GM18951 (cell line): ENCODE results near the gene BIRC3.

Experiments
- POLR2A ChIP-seq: IDR thresholded peaks from 4 replicates; pipeline ENCODE4 v1.6.1; 2011; ENCODE audit warnings: mild to moderate bottlenecking; ENCODE audit not compliant: insufficient read length, insufficient read depth; ENCODE audit errors: extremely low read depth
- in situ Hi-C: fragments of 300-500 bp; cut with MboI; formaldehyde crosslinking; loops from one replicate; pipeline ENCODE4 v1.12.0; 2022; ENCODE audit warnings: low sequenced_read_pairs, mixed read lengths, inconsistent platforms; ENCODE audit not compliant: unreplicated experiment

The BIRC3 gene

DNA sequence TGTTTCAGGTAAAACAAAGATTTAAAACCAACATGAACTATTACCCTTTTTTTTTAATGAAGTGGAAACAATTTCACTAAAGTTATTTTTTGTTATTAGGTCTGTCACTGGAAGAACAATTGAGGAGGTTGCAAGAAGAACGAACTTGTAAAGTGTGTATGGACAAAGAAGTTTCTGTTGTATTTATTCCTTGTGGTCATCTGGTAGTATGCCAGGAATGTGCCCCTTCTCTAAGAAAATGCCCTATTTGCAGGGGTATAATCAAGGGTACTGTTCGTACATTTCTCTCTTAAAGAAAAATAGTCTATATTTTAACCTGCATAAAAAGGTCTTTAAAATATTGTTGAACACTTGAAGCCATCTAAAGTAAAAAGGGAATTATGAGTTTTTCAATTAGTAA is 60.6 kb downstream of the BIRC3 start:
- no peak for TF ChIP-seq POLR2A
- in situ Hi-C loops, result no loop called here

DNA sequence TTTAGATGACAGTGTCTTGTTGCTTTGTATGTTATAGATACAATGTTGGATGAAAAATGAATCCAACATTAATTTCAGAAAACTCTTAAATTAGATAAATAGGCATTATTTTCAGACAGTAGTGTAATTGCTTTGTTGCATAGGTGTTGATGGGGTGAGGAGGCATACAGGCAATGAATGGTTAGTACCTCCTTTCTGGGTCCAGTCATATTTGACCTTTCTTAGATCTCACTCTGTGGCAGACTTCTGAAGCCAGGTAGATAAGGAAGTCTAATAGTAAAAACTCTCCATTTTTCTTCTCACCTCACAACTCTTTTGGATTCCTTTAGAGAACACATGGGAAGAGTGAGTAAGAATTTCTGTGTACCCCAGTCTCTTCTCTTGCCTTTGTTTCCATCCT is 61.5 kb downstream of the BIRC3 start:
- TF ChIP-seq POLR2A, result no peak
- in situ Hi-C loops, result no loop called here

DNA sequence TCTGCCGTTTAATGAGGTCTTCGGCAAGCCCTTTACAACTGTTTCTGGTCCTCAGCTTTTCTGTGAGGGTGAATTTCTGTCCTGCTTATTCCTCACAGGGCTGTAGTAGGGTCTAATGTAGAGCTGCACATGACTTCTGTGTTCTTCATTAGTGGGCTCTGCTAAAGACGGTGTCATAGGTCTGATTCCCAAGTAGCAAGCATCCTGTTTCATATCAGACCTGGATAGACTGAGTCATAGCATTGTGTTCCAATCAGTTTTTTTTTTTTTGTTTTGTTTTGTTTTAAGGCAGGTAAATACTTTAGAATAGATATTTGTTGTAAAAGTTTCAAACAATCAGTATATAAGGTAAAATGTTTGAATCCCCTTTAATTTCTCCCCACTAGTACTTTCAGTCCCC is 65.1 kb downstream of the BIRC3 start:
- in situ Hi-C loops, result no loop called here
- TF ChIP-seq POLR2A, result no peak

DNA sequence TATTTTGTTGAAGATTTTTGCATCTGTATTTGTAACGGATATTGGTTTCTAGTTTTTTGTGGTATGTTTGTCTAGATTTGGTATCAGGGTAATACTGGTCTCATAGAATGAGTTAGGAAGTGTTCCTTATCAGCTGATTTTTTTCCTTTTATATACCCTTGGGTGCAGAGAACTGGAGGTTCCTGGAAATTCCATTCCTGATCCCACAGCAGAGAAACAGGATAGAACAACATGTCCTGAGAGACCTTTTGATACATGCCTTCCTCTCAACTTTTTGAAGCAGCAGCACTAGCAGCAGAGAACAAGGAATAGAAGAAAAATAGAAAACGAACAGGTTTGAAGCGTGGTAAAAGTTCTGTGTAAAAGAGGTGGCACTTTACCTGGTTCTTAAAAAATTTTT is 66.6 kb downstream of the BIRC3 start:
- in situ Hi-C loops, result no loop called here
- TF ChIP-seq POLR2A, result no peak

DNA sequence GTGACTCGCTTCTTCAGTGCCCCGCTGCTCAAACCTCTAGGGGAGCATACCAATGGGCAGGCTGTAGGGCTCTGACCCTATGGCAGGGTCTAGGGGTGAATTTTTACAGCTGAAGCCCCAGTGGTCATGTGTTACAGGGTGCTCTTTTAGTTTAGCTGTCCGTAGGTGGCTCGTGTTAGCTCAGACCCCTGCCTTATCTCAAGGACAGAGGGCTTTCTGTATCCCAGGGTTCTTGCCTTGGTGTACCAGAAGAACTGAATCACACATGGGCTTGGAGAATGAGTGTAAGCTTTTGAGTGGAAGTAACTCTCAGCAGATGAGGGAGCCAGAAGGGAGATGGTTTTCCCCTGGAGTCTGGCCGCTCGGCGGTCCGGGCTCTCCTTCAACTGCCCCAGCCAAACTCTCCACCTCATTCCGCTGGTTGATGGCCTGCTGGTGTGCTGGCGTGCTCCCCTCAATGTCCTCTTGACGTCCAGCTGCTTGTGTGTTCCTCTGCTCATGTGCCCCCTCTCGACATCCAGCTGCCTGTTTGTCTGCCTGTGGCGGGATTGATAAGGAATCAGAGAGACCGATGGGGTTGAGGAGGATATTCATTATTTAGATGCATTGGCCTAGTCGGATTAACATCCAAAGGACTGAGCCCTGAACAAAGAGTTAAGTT is 67.3 kb downstream of the BIRC3 start:
- no peak for TF ChIP-seq POLR2A

DNA sequence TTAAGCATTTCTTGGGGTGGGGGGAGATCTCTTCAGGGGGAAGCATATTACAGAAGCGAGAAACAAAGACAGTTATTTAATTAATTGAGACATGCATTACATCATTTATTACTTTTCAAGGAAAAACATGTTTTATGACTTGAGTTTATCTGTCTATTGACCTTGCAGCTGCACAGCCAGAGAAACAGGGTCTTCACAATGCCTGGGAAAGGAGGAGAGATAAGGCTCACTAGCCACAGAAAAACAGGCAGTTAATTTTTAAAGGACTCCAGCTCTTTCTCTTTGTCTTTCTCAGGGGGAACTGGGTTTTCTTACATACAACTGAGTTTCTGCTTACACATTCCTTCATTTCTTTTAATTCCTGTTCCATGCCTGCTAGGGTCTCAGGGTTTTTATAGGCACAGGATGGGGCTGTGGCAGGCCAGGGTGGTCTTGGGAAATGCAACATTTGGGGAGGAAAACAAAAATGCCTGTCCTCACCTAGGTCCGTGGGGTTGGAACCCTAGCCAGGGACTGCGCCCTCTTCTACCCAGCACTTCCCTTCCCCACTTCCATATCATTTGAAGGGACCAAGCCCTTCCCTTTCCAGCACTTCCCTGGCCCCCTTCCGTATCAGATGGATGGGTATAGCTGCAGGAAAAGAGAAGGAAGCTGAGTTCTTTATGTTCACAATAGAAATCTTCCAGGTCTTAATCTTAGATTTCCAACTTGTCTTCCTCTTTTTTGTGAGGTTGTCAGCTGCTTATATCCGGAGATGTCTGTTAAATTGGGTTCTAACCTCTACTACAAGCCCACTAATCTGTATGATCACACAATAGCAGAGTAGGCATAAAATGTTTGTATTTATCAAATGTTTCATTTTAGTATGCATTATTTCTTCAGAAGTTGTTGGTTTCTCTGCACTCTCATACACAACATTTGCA is 68.1 kb downstream of the BIRC3 start:
- in situ Hi-C loops, result no loop called here
- no peak for TF ChIP-seq POLR2A

More for the DNA sequence above, 67.3 kb downstream of the BIRC3 start:
- in situ Hi-C loops, result no loop called here

DNA sequence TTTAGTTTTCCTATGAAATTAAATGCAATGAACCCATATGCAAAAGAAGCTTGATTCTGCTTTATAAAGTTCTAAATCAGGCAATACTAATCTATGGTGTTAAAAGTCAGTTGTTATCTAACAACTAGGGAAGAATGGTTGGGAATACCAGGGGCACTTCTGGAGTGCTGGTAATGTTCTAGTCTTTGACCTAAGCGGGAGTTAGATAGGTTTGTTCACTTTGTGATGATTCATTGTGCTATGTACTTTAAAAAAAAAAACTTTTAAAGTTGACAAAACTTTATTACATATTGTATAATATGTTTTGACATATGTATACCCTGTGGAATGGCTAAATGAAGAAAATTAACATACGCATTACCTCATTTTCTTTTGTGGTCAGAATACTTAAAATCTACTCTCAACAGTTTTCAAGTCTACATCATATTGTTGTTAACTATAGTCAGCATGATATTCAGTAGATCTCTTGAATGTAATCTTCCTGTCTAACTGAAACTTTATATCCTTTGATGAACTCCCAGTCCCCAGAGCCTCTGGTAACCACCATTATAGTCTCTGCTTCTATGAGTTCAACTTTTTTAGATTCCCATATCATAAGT is 69.0 kb downstream of the BIRC3 start:
- in situ Hi-C loops, result no loop called here
- no peak for TF ChIP-seq POLR2A

DNA sequence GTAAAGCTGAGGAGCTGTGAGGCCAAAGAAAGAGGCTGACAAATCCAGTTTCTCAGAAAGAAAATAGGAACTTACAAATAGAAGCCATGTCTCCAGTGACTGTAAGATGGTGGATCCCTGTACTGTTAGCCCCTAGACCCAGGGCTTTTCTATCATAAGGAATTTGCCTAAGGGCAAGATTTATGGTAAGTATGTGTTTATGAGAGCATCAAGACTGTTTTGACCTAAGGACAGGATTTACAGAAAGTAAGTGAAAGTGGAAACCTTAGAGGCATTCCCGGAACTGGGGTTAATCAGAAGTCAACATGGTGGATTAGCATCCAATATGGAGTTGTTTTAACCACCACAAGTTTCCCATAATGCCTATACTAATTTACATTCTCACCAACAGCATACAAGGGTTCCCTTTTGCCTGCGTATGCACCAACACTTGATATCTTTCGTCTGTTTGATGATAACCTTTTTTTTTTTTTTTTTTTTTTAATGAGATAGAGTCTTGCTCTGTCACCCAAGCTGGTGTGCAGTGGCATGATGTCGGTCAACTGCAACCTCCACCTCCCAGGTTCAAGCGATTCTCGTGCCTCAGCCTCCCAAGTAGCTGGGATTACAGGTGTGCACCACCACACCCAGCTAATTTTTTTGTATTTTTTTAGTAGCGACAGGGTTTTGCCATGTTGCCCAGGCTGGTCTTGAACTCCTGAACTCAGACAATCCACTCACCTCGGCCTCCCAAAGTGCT is 69.9 kb downstream of the BIRC3 start:
- in situ Hi-C loops, result no loop called here
- TF ChIP-seq POLR2A, result no peak
